ENCODE data around the gene AHCYL2. TPM values are rescaled to one million over a fixed set of nuclear protein-coding genes. Genes with fewer than 3 reads are reported as not detected.
A peak's percentile ranks its signal among the peaks of the same experiment; 100 is the strongest.
"Not testable (repeated sequence)": the region's sequence is repeated elsewhere in the genome, so short reads cannot be mapped to it uniquely, and the experiment has no call there.

AHCYL2 gene
- total RNA-seq, 1 donor from 2014 or later: 10.1 TPM

GRCh38 chr7:129361771-129362170 lies 136.9 kb downstream of the AHCYL2 start:
- Histone ChIP-seq H3K36me3 (ENCODE audit: control insufficient read depth, insufficient read depth, low read length) (no peaks in the 10 kb centered on the region), H3K4me3 (ENCODE audit: low read depth, low read length) (no peak overlapping the region), H3K27me3 (ENCODE audit: control insufficient read depth, insufficient read depth, low read length) (no peaks in the 10 kb centered on the region)
- no peak for DNase-seq (ENCODE audit: low read depth)
- no peak for TF ChIP-seq CTCF (IDR thresholded peaks at IDR 0.05; ENCODE audit: insufficient read depth, low read length, poor library complexity, severe bottlenecking)

- H3K4me3 ChIP-seq (ENCODE audit: low read depth, low read length): no peak overlapping the region
- no peak for TF ChIP-seq CTCF (IDR thresholded peaks at IDR 0.05; ENCODE audit: insufficient read depth, low read length, poor library complexity, severe bottlenecking)
- H3K36me3 ChIP-seq (ENCODE audit: control insufficient read depth, insufficient read depth, low read length): no peaks in the 10 kb centered on the region
- DNase-seq (ENCODE audit: low read depth): no peak
- no peaks in the 10 kb centered on the region for H3K27me3 ChIP-seq (ENCODE audit: control insufficient read depth, insufficient read depth, low read length)
Measured at GRCh38 chr7:129362496-129362895, 137.7 kb downstream of the AHCYL2 start.

- H3K27me3 ChIP-seq (ENCODE audit: control insufficient read depth, insufficient read depth, low read length): no peaks in the 10 kb centered on the region
- TF ChIP-seq CTCF (IDR thresholded peaks at IDR 0.05; ENCODE audit: insufficient read depth, low read length, poor library complexity, severe bottlenecking): no peak
- no peaks in the 10 kb centered on the region for H3K36me3 ChIP-seq (ENCODE audit: control insufficient read depth, insufficient read depth, low read length)
- DNase-seq (ENCODE audit: low read depth): no peak
- H3K4me3 ChIP-seq (ENCODE audit: low read depth, low read length): no peak overlapping the region
Measured at GRCh38 chr7:129367349-129367699, 142.5 kb downstream of the AHCYL2 start.

- peak; percentile 91 for TF ChIP-seq CTCF (IDR thresholded peaks at IDR 0.05; ENCODE audit: insufficient read depth, low read length, poor library complexity, severe bottlenecking)
- H3K27me3 ChIP-seq (ENCODE audit: control insufficient read depth, insufficient read depth, low read length): no peaks in the 10 kb centered on the region
- peak; percentile 25 for DNase-seq (ENCODE audit: low read depth)
- H3K36me3 ChIP-seq (ENCODE audit: control insufficient read depth, insufficient read depth, low read length): no peaks in the 10 kb centered on the region
- no peak overlapping the region for H3K4me3 ChIP-seq (ENCODE audit: low read depth, low read length)
Measured at GRCh38 chr7:129367700-129368388, 143.0 kb downstream of the AHCYL2 start.

- no peak overlapping the region for H3K4me3 ChIP-seq (ENCODE audit: low read depth, low read length)
Measured at GRCh38 chr7:129368389-129368986, 143.7 kb downstream of the AHCYL2 start.

GRCh38 chr7:129369447-129369846 lies 144.6 kb downstream of the AHCYL2 start:
- not testable (repeated sequence) for DNase-seq (ENCODE audit: low read depth); H3K4me3 ChIP-seq (ENCODE audit: low read depth, low read length)

More at GRCh38 chr7:129368389-129368986, 143.7 kb downstream of the AHCYL2 start:
- Histone ChIP-seq H3K36me3 (ENCODE audit: control insufficient read depth, insufficient read depth, low read length) (no peaks in the 10 kb centered on the region), H3K27me3 (ENCODE audit: control insufficient read depth, insufficient read depth, low read length) (no peaks in the 10 kb centered on the region)
- DNase-seq (ENCODE audit: low read depth): no peak
- TF ChIP-seq CTCF (IDR thresholded peaks at IDR 0.05; ENCODE audit: insufficient read depth, low read length, poor library complexity, severe bottlenecking): no peak

More at GRCh38 chr7:129369447-129369846, 144.6 kb downstream of the AHCYL2 start:
- not testable (repeated sequence) for H3K27me3 ChIP-seq (ENCODE audit: control insufficient read depth, insufficient read depth, low read length); H3K36me3 ChIP-seq (ENCODE audit: control insufficient read depth, insufficient read depth, low read length)

Data from kidney epithelial cell (primary cell).